Inferior parietal cortex (tissue), 1 donor: Measurements from ENCODE around the gene GNG3.
"Not testable (repeated sequence)": the region's sequence is repeated elsewhere in the genome, so short reads cannot be mapped to it uniquely, and the experiment has no call there.

Experiments
- DNase-seq: peaks from one replicate; pipeline ENCODE4 v3.0.0-alpha.2; 2016; ENCODE audit errors: extremely low spot score

The GNG3 gene

DNA sequence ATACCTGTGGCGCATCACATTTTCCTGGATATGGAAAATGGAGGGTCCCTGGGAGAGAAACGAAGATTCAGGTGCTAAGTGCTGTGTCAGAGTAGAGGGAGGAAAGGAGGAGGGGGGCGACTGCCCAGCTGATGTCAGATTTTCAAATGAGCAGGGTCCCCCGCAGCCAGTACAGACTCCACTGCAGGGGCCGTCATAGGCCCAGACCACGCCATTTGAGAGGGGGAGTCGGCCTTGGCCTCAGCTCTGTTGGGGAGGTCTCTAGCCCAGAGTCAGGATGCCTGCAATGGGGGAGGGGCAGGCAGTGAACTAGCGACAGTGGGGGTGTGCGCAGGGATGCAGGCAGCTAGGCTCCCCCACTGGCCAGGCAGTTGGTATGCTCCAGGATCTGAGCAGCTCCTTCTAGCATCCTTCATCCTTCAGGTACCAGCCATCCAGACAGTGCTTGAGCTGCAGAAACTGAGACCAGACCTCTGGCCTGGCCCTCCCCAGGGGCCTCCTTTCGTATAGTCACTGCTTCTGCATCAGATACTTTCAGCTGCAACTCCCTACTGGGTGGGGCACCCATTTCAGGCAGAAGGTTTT lies at the start of gene GNG3, which contains the start of gene BSCL2:
TSS of gene GNG3 (plus strand) at position 400 of the 585 bp plus-strand sequence. CDS start 620 bp downstream, outside the sequence.
TSS of gene BSCL2 (minus strand) at position 148 of the 585 bp plus-strand sequence. CDS start 229 bp downstream, outside the sequence.
- peak; percentile 78 for DNase-seq

GRCh38 chr11:62664405-62665074 lies 42.9 kb upstream of the GNG3 start:
- peak; percentile 35 for DNase-seq

DNA sequence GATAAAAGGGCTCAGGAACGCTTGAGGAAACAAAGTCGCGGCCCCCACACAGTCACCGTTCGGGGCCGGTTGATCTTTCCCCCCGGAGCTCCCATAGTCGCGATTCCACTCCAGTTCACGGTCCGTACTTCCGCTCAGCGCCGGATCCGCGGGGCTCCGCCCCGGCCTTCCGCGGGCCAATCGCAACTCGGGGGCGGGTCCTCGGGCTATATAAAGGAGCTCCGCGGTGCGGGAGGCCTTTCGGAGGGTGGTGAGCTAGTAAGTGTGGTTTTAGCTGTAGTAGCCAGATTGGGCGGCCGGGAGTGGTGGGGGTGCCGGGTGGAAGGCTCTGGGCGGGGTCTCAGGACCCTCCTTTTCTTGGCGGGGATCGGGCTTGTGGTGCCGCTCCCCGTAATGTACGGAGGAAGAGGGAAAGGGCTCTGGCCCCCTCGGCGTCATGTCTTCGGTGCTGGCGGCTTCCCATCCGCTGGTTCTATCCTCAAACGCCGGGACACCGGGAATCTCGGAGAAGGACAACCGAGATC lies 42.3 kb upstream of the GNG3 start, which contains the start of the genes C11orf98 and CSKMT:
TSS of gene C11orf98 (minus strand) at position 136 of the 524 bp plus-strand sequence. CDS start at position 95, 41 bp downstream.
TSS of gene CSKMT (plus strand) at position 238 of the 524 bp plus-strand sequence. CDS start 568 bp downstream, outside the sequence.
- peak; percentile 97 for DNase-seq

GRCh38 chr11:62665599-62666258 lies 41.7 kb upstream of the GNG3 start:
- no peak for DNase-seq

DNA sequence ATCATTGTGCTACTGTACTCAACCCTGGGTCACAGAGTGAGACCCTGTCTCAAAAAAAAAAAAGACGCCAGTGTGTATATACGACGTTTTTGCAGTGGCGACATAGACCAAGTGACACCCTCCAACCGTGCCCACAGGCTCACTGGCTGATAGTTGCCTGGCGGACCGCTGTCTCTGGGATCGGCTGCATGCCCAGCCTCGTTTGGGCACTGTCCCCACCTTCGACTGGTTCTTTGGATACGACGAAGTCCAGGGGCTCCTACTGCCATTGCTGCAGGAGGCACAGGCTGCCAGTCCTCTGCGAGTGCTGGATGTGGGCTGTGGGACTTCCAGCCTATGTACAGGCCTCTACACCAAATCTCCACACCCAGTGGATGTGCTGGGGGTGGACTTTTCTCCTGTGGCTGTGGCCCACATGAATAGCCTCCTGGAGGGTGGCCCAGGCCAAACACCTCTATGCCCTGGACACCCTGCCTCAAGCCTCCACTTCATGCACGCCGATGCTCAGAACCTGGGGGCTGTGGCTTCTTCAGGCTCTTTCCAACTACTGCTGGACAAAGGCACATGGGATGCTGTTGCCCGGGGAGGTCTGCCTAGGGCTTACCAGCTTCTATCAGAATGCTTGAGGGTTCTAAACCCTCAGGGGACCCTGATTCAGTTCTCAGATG lies 41.1 kb upstream of the GNG3 start:
- DNase-seq: no peak

GRCh38 chr11:62667460-62667859 lies 40.0 kb upstream of the GNG3 start:
- no peak for DNase-seq

DNA sequence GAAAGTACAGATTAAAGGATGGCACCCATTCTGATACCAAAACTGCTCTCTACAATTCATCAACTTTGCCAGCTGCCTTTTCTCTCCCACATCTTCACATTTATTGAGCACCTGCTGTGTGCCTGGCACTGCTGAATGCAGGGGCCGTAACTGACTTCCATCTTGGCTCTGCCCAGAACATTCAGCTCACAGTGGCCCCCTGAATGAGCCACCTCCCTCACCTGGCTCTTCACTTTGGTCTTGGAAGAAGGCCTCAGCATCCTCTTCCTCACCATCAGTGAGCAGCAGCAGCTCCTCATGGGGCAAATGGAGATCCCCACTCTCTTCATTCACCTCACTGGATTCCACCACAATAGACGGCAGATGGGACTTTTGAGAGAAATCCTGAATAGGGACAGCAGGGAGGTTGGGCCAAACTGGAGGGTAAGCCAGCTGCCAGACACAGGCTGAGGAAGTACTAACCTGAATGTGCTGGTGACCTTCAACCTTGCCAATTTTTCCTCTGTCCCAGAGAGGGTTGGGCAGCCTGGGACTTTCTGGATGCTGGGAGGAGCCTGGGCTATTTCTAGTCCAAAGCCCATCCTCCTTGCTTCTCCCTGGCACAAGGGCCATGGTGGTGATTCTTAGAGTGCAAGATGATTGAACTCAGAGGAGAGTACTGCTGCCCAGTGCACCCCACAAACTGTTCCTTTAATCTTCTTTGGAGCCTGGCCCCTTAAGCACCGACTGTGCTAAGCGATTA lies 37.9 kb upstream of the GNG3 start:
- no peak for DNase-seq

DNA sequence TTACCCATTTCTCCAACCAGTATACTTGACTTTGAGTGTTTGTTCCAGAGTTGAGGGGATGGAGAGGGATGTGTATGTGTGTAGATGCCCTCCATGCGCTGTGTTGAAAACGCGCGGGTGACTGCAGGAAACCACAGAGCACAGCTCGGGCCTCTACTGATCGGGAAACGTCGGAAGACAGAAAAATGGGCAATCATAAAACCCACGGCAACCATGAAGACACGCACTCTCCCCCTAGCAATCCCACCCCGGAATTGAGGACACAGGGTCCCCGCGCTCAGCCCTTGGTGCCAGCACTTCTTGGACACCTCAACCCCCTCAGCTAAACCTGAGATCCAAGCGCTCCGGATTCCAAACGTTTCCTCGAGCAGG lies 36.3 kb upstream of the GNG3 start:
- no peak for DNase-seq

- DNase-seq: peak; percentile 89
Measured at GRCh38 chr11:62671608-62672389, 35.7 kb upstream of the GNG3 start, which contains the start of the genes LBHD1 and UQCC3. LBHD1 (minus strand) TSS chr11:62672267; CDS start chr11:62670031, 2,236 bp downstream. UQCC3 (plus strand) TSS chr11:62671673; CDS start chr11:62671746, 73 bp downstream.

- no peak for DNase-seq
Measured at GRCh38 chr11:62673196-62673525, 34.3 kb upstream of the GNG3 start.

DNA sequence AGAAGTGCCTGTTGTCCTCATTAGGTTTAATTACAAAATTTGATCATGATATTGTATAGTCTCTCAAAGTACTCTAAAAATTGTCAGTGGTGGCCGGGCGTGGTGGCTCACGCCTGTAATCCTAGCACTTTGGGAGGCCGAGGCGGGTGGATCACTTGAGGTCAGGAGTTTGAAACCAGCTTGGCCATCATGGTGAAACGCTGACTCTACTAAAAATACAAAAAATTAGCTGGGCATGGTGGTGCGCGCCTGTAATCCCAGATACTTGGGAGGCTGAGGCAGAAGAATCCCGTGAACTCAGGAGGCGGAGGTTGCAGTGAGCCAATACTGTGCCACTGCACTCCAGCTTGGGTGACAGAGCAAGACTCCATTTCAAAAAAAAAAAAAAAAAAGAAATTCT lies 32.1 kb upstream of the GNG3 start:
- not testable (repeated sequence) for DNase-seq

GRCh38 chr11:62676698-62677097 lies 30.8 kb upstream of the GNG3 start:
- no peak for DNase-seq

- no peak for DNase-seq
Measured at GRCh38 chr11:62677156-62677555, 30.3 kb upstream of the GNG3 start.

- no peak for DNase-seq
Measured at GRCh38 chr11:62677714-62678113, 29.8 kb upstream of the GNG3 start.

DNA sequence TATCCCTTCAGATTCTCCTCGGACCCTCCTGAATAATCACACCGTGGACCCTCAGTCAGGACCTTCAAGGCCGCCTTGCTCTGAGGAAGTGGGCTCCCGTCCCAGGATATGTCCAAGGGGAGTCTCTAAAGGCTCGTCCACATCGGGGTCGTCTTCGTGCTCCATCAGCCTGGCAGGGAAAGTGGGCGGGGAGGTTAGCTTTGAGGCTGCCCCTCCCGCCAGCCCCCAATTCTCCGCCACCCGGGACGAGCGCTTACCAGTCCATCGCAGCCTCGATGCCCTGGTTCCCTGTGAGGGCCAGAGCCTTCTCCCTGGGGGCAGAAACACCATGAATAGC lies 29.1 kb upstream of the GNG3 start:
- DNase-seq: no peak

GRCh38 chr11:62678770-62679696 lies 28.4 kb upstream of the GNG3 start, which contains the start of gene UBXN1:
UBXN1 (minus strand) TSS chr11:62679073; CDS start chr11:62678923, 150 bp downstream.
- DNase-seq: peak; percentile 90

DNA sequence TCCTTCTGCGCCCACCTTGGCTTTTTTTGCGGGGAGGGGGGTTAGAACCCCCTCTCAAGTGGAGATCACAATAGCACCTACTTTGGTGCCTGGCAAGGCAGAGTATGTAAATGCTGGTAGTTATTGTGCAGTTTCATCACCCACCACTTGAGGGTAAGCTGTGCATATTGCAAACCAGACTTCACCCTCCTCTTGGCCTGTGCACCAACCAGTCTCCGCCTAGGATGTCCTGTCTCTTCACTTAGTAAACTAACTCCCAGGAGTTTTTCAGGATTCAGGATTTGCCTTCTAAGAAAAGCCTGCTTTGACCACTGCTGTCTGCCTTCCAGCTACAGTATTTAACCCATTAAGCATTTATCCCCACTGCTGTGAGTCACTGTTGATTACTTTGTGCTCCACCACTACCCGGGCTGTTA lies 26.6 kb upstream of the GNG3 start:
- DNase-seq: no peak

GRCh38 chr11:62682518-62682917 lies 25.0 kb upstream of the GNG3 start:
- DNase-seq: no peak
